IPS DF 6.9 (cell line): ENCODE data around the gene CLSTN1.
A peak's percentile ranks its signal among the peaks of the same experiment; 100 is the strongest.
"Not testable (repeated sequence)": the region's sequence is repeated elsewhere in the genome, so short reads cannot be mapped to it uniquely, and the experiment has no call there.

Experiments
- DNase-seq: peaks from one replicate; pipeline ENCODE4 v3.0.0-alpha.2; 2013; ENCODE audit warnings: low read depth, low spot score
- H3K27ac ChIP-seq: one replicate; pipeline ENCODE4 v1.5.1; 2013; ENCODE audit warnings: low read length, control low read depth
- H3K27me3 ChIP-seq: 2 replicates; pipeline ENCODE4 v1.6.1; 2013; ENCODE audit warnings: mild to moderate bottlenecking, low read length; ENCODE audit not compliant: control insufficient read depth, insufficient read depth
- H3K36me3 ChIP-seq: 2 replicates; pipeline ENCODE4 v1.6.1; 2013; ENCODE audit warnings: low read length; ENCODE audit not compliant: control insufficient read depth, insufficient read depth
- H3K4me1 ChIP-seq: 2 replicates; pipeline ENCODE4 v1.6.1; 2013; ENCODE audit warnings: low read length; ENCODE audit not compliant: control insufficient read depth, insufficient read depth
- H3K4me3 ChIP-seq: 2 replicates; pipeline ENCODE4 v1.5.1; 2013; ENCODE audit warnings: mild to moderate bottlenecking, low read length
- H3K9me3 ChIP-seq: 2 replicates; pipeline ENCODE4 v1.6.1; 2013; ENCODE audit warnings: low read length, inconsistent platforms; ENCODE audit not compliant: control insufficient read depth, insufficient read depth
- WGBS: extraction: QIAGEN DNeasy Blood & Tissue Kit; methylation state at CpG from one replicate; pipeline ENCODE4 v1.1.7; 2013; ENCODE audit warnings: mixed read lengths, missing lambda C conversion rate; ENCODE audit not compliant: insufficient read length, insufficient coverage; 5-methylcytosine and 5-hydroxymethylcytosine counted together

CLSTN1 gene

DNA sequence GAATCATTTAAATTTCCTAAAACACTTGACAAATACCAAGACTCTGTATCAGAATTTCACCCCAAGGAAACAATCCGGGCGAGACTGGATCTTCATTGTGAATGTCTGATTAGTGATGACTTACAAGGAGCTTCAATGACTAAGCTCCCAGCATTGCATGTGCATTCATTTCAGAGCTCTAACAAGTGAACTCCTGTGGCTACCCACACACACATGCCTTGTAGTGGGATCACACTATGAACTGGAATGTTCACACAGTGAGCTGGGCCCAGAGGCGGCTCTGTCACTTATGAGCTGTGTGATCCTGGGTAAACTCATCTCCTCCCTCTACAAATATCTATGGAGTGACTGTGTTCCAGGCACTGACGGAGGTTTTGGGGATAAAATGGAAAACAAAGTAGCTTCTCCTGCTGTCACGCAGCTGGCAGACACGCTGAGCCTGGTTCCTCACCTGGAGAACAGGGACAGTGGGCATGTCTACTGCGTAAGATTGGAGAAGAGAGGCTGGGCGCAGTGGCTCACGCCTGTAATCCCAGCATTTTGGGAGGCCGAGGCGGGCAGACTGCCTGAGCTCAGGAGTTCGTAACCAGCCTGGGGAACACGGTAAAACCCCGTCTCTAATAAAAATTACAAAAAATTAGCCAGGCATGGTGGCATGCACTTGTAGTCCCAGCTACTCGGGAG, 56.9 kb downstream of the CLSTN1 start:
- Histone ChIP-seq H3K36me3 (no peaks in the 10 kb centered on the region), H3K4me3 (no peak overlapping the region), H3K27ac (no peak overlapping the region), H3K27me3 (no peaks in the 10 kb centered on the region), H3K9me3 (no peaks in the 10 kb centered on the region), H3K4me1 (peaks cover 2% of the 10 kb centered on the region; the same call in 1 of the 2 replicates)
- DNase-seq, result no peak
- no CpG with 5 or more reads among the region's 15 CpGs for WGBS

DNA sequence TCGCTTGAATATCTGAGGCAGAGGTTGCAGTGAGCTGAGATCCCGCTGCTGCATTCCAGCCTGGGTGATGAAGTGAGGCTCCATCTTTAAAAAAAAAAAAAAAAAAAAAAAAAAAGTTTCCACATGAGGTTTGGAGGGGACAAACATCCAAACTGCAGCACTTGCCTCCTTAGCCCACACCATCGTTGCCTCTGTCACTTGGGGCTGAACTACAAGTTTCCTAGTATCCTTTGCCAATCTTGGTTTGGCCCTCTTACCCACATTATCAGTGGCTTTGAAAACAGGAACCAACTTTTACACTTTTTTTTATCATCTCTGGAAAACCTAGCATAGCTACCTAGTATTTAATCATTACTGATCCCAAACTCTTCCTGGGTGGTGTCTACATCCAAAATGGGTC, 59.2 kb downstream of the CLSTN1 start:
- no peak for DNase-seq
- peaks cover 4% of the 10 kb centered on the region; the same call in 1 of the 2 replicates for H3K4me1 ChIP-seq
- H3K36me3 ChIP-seq, result no peaks in the 10 kb centered on the region
- H3K27ac ChIP-seq, result no peak overlapping the region
- WGBS, result no CpG with 5 or more reads among the region's 3 CpGs
- no peaks in the 10 kb centered on the region for H3K27me3 ChIP-seq
- no peak overlapping the region for H3K4me3 ChIP-seq
- H3K9me3 ChIP-seq, result no peaks in the 10 kb centered on the region

DNA sequence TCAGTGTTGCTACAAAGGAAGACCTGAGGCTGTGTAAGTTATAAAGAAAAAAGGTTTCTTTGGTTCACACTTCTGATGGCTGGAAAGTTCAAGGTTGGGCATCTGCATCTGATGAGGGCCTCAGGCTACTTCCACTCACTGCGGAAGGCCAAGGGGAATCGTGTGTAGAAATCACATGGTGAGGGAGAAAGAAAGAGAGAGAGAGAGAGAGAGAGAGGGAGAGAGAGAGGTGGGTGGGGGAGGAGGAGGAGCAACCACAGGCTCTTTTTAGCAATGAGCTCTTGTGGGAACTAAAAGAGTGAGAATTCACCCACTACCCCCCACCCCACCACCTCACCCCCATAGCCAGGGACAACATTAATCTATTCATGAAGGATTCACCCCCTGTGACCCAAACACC, 59.9 kb downstream of the CLSTN1 start:
- Histone ChIP-seq H3K27ac (no peak overlapping the region), H3K27me3 (no peaks in the 10 kb centered on the region), H3K9me3 (no peaks in the 10 kb centered on the region), H3K4me1 (peaks cover 3% of the 10 kb centered on the region; the same call in 1 of the 2 replicates), H3K36me3 (no peaks in the 10 kb centered on the region), H3K4me3 (no peak overlapping the region)
- no peak for DNase-seq
- no CpG with 5 or more reads among the region's 2 CpGs for WGBS

GRCh38 chr1:9762446-9762845, 61.3 kb downstream of the CLSTN1 start:
- DNase-seq, H3K27me3 ChIP-seq, H3K27ac ChIP-seq, H3K4me1 ChIP-seq, H3K36me3 ChIP-seq, H3K4me3 ChIP-seq, H3K9me3 ChIP-seq: not testable (repeated sequence)
- WGBS, result no CpG with 5 or more reads among the region's 25 CpGs

DNA sequence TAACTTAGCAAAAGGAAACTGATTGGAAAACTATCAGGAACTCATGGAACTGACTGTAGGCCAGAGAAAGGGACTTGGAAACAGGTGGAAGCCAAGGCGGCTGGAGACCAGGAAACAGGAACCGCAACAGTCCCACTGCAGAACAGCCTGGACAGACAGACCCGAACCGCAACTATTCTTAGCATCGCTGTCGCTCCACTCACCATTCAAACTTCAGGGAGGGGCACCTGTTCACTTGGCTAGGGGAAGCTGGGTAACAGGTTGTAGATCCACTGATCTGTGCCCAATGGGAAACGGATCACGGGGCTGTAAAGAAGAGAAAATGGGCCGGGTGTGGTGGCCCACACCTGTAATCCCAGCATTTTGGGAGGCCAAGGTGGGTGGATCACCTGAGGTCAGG, 61.9 kb downstream of the CLSTN1 start:
- H3K36me3 ChIP-seq, result no peaks in the 10 kb centered on the region
- H3K4me1 ChIP-seq, result peaks cover 2% of the 10 kb centered on the region; the same call in 1 of the 2 replicates
- DNase-seq, result no peak
- H3K27ac ChIP-seq, result no peak overlapping the region
- no peaks in the 10 kb centered on the region for H3K9me3 ChIP-seq
- no CpG with 5 or more reads among the region's 9 CpGs for WGBS
- no peaks in the 10 kb centered on the region for H3K27me3 ChIP-seq
- no peak overlapping the region for H3K4me3 ChIP-seq

- no peak overlapping the region for H3K4me3 ChIP-seq
- WGBS, result no CpG with 5 or more reads among the region's 6 CpGs
These were observed 62.9 kb downstream of the CLSTN1 start for GRCh38 chr1:9760824-9761223.

DNA sequence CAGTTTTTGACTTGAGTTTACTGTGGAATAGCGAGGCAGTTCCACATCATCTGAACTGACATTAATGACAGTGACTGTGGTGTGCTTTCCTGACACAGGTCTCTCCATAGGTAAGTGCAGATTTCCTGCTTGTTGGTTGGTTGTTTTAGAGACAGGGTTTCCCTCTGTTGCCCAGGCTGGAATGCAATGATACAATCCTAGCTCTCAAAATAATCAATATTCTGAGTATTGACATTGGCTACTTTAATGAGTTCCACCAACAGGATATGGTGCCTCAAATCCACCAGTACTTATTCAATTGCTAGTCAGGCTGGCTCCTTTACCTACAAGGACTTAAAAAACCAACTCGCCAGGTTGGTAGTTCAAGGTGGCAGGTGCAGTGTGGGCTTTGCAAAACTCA, 63.8 kb downstream of the CLSTN1 start:
- Histone ChIP-seq H3K27ac (no peak overlapping the region), H3K36me3 (no peaks in the 10 kb centered on the region), H3K27me3 (no peaks in the 10 kb centered on the region), H3K4me1 (peaks cover 2% of the 10 kb centered on the region; the same call in 1 of the 2 replicates), H3K9me3 (no peaks in the 10 kb centered on the region), H3K4me3 (no peak overlapping the region)
- no CpG with 5 or more reads among the region's 2 CpGs for WGBS
- DNase-seq, result no peak

More at GRCh38 chr1:9760824-9761223, 62.9 kb downstream of the CLSTN1 start:
- no peaks in the 10 kb centered on the region for H3K36me3 ChIP-seq
- H3K9me3 ChIP-seq, result no peaks in the 10 kb centered on the region
- peaks cover 2% of the 10 kb centered on the region; the same call in 1 of the 2 replicates for H3K4me1 ChIP-seq
- no peaks in the 10 kb centered on the region for H3K27me3 ChIP-seq
- DNase-seq, result peak; percentile 25
- no peak overlapping the region for H3K27ac ChIP-seq

GRCh38 chr1:9758559-9759121, 65.1 kb downstream of the CLSTN1 start:
- Histone ChIP-seq H3K4me3 (no peak overlapping the region), H3K36me3 (peaks cover 2% of the 10 kb centered on the region; the same call in 1 of the 2 replicates), H3K27ac (no peak overlapping the region), H3K9me3 (no peaks in the 10 kb centered on the region), H3K4me1 (peaks cover 2% of the 10 kb centered on the region; the same call in 1 of the 2 replicates), H3K27me3 (no peaks in the 10 kb centered on the region)
- no peak for DNase-seq
- no CpG with 5 or more reads among the region's 10 CpGs for WGBS

GRCh38 chr1:9755441-9755995, 68.2 kb downstream of the CLSTN1 start:
- no peak overlapping the region for H3K4me3 ChIP-seq
- no peaks in the 10 kb centered on the region for H3K9me3 ChIP-seq
- no peaks in the 10 kb centered on the region for H3K27me3 ChIP-seq
- peaks cover 5% of the 10 kb centered on the region; the same call in 1 of the 2 replicates for H3K36me3 ChIP-seq
- H3K27ac ChIP-seq, result no peak overlapping the region
- no CpG with 5 or more reads among the region's 10 CpGs for WGBS
- H3K4me1 ChIP-seq, result peaks cover 2% of the 10 kb centered on the region; the same call in 1 of the 2 replicates
- DNase-seq, result no peak

DNA sequence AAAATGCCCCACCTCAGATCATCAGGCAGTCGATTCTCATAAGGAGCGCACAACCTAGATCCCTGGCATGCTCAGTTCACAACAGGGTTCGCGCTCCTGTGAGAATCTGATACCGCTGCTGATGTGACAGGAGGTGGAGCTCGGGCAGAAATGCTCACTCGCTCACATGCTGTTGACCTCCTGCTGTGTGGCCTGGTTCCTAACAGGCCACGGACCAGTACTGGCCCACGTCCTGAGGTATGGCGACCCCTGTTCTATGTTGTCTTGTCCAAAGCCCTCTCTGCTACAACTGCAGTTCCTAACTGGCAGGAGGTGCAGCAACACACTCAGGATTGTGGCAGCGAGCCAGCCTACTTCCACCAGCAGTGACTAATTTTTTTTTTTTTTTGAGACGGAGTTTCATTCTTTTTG, 70.6 kb downstream of the CLSTN1 start:
- DNase-seq, result no peak
- no CpG with 5 or more reads among the region's 12 CpGs for WGBS
- no peaks in the 10 kb centered on the region for H3K27me3 ChIP-seq
- no peak overlapping the region for H3K4me3 ChIP-seq
- no peaks in the 10 kb centered on the region for H3K9me3 ChIP-seq
- H3K36me3 ChIP-seq, result peaks cover 16% of the 10 kb centered on the region; the same call in 1 of the 2 replicates
- no peak overlapping the region for H3K27ac ChIP-seq
- no peaks in the 10 kb centered on the region for H3K4me1 ChIP-seq
